Esophagus mucosa (tissue), 1 donor: ENCODE measurements around the gene ST6GAL1. TPM values are rescaled to one million over a fixed set of nuclear protein-coding genes. Genes with fewer than 3 reads are reported as not detected.
"Not testable (repeated sequence)": the region's sequence is repeated elsewhere in the genome, so short reads cannot be mapped to it uniquely, and the experiment has no call there.

Experiments used
- ATAC-seq: fragments of 200-7000 bp; cut with Tn5 transposase; one replicate; pipeline ENCODE4 v1.9.1; 2020
- total RNA-seq: library from RNA; stranded (reverse); gene quantifications from one replicate; pipeline ENCODE4 v1.2.4, GENCODE V29; 2023
- donor health status: DM: yes; HTN: yes; CAD: no.

The ST6GAL1 gene
- total RNA-seq, 1 donor from 2014 or later = 13.2 TPM

- no peak for ATAC-seq
Measured at GRCh38 chr3:186973702-186974101, 43.4 kb downstream of the ST6GAL1 start.

- no peak for ATAC-seq
Measured at GRCh38 chr3:186974824-186975313, 44.5 kb downstream of the ST6GAL1 start.

- no peak for ATAC-seq
Measured at GRCh38 chr3:186975726-186976125, 45.4 kb downstream of the ST6GAL1 start.

- peak; percentile 81 for ATAC-seq
Measured at GRCh38 chr3:186976837-186977750, 46.8 kb downstream of the ST6GAL1 start.

GRCh38 chr3:186978712-186979111, 48.4 kb downstream of the ST6GAL1 start:
- ATAC-seq = no peak

GRCh38 chr3:186979852-186980251, 49.5 kb downstream of the ST6GAL1 start:
- ATAC-seq = no peak

GRCh38 chr3:186980989-186981388, 50.7 kb downstream of the ST6GAL1 start:
- no peak for ATAC-seq

GRCh38 chr3:186983659-186984058, 53.3 kb downstream of the ST6GAL1 start:
- no peak for ATAC-seq

- ATAC-seq = no peak
Measured at GRCh38 chr3:186984064-186984463, 53.7 kb downstream of the ST6GAL1 start.

GRCh38 chr3:186985661-186986364, 55.5 kb downstream of the ST6GAL1 start:
- peak; percentile 14 for ATAC-seq

- no peak for ATAC-seq
Measured at GRCh38 chr3:186986406-186986805, 56.1 kb downstream of the ST6GAL1 start.

GRCh38 chr3:186986816-186987215, 56.5 kb downstream of the ST6GAL1 start:
- no peak for ATAC-seq

- ATAC-seq = no peak
Measured at GRCh38 chr3:186988806-186989205, 58.5 kb downstream of the ST6GAL1 start.

GRCh38 chr3:186989429-186989828, 59.1 kb downstream of the ST6GAL1 start:
- ATAC-seq = no peak

GRCh38 chr3:186990277-186990676, 60.0 kb downstream of the ST6GAL1 start:
- no peak for ATAC-seq

GRCh38 chr3:186990878-186991308, 60.6 kb downstream of the ST6GAL1 start:
- peak; percentile 73 for ATAC-seq

GRCh38 chr3:186991470-186991869, 61.1 kb downstream of the ST6GAL1 start:
- ATAC-seq = peak; percentile 33

- not testable (repeated sequence) for ATAC-seq
Measured at GRCh38 chr3:186992096-186992495, 61.8 kb downstream of the ST6GAL1 start.

GRCh38 chr3:186993210-186993782, 63.0 kb downstream of the ST6GAL1 start:
- no peak for ATAC-seq

GRCh38 chr3:186994000-186994955, 64.0 kb downstream of the ST6GAL1 start:
- ATAC-seq = no peak

- no peak for ATAC-seq
Measured at GRCh38 chr3:186996356-186996755, 66.0 kb downstream of the ST6GAL1 start.

GRCh38 chr3:186997061-186997460, 66.7 kb downstream of the ST6GAL1 start:
- ATAC-seq = no peak
